ENCODE measurements around the gene CD7.
A peak's percentile ranks its signal among the peaks of the same experiment; 100 is the strongest.

Gene CD7

DNA sequence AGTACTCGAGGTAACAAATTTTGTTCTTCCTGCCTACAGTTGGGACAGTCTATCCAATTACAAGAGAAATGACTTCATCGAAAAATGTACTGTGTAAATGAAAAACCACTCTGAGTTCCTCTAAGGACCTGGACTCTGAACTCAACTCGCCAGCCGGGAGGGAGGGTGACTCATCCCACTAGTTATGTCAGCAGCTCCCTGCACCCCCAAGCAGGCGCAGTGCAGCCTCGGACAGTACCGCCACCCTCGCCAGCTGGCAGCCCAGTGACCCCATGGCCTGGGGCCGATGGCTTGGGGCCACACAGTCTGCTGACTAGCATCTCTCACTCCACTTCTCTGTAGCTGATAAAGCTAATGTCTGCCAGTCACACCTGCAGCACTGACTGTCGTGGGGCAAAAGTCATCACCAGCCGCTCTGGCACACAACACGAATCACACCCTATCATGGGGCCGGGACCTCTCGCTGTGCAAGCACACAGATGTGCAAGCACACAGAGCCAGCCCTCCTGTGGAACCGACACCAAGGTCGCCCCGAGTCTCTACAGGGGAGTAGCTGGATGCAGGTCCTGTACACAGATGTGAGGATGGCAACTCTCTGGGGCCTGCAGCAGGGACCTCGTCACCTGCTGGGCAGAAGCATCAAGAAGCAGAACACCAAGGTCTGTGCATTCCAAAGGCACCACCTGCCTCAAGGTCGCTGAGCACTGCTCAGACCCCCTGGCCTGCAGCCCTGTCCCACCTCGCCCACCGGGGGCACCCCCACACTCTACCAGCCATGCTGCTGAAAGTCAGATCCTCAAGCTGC, 49.6 kb downstream of the CD7 start (continued):
- 0 out of 2 replicates have a peak, but pooled peaks have one; percentile 13 for TF ChIP-seq TRIM28 (IDR thresholded peaks at IDR 0.05; ENCODE audit: borderline replicate concordance, low read length)
- TF ChIP-seq, protein P1, sequence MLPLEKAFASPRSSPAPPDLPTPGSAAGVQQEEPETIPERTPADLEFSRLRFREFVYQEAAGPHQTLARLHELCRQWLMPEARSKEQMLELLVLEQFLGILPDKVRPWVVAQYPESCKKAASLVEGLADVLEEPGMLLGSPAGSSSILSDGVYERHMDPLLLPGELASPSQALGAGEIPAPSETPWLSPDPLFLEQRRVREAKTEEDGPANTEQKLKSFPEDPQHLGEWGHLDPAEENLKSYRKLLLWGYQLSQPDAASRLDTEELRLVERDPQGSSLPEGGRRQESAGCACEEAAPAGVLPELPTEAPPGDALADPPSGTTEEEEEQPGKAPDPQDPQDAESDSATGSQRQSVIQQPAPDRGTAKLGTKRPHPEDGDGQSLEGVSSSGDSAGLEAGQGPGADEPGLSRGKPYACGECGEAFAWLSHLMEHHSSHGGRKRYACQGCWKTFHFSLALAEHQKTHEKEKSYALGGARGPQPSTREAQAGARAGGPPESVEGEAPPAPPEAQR (tag by site-specific recombination; IDR thresholded peaks at IDR 0.05), result no peak
- peak; percentile 82 for TF ChIP-seq GLIS2 (tag by site-specific recombination; IDR thresholded peaks at IDR 0.05)
- no peak for TF ChIP-seq ZNF112 (tag by site-specific recombination; IDR thresholded peaks at IDR 0.05)
- peak; percentile 90 for TF ChIP-seq ZNF394 (tag by site-specific recombination; IDR thresholded peaks at IDR 0.05; ENCODE audit: borderline replicate concordance)
- TF ChIP-seq, protein P2, sequence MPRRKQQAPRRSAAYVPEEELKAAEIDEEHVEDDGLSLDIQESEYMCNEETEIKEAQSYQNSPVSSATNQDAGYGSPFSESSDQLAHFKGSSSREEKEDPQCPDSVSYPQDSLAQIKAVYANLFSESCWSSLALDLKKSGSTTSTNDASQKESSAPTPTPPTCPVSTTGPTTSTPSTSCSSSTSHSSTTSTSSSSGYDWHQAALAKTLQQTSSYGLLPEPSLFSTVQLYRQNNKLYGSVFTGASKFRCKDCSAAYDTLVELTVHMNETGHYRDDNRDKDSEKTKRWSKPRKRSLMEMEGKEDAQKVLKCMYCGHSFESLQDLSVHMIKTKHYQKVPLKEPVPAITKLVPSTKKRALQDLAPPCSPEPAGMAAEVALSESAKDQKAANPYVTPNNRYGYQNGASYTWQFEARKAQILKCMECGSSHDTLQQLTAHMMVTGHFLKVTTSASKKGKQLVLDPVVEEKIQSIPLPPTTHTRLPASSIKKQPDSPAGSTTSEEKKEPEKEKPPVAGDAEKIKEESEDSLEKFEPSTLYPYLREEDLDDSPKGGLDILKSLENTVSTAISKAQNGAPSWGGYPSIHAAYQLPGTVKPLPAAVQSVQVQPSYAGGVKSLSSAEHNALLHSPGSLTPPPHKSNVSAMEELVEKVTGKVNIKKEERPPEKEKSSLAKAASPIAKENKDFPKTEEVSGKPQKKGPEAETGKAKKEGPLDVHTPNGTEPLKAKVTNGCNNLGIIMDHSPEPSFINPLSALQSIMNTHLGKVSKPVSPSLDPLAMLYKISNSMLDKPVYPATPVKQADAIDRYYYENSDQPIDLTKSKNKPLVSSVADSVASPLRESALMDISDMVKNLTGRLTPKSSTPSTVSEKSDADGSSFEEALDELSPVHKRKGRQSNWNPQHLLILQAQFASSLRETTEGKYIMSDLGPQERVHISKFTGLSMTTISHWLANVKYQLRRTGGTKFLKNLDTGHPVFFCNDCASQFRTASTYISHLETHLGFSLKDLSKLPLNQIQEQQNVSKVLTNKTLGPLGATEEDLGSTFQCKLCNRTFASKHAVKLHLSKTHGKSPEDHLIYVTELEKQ (tag by site-specific recombination; IDR thresholded peaks at IDR 0.05; ENCODE audit: borderline replicate concordance), result no peak
- TF ChIP-seq ZNF311 (tag by site-specific recombination; IDR thresholded peaks at IDR 0.05; ENCODE audit: borderline replicate concordance), result no peak
- no peak for TF ChIP-seq ZNF776 (tag by site-specific recombination; IDR thresholded peaks at IDR 0.05; ENCODE audit: borderline replicate concordance)
- no peak for TF ChIP-seq ZNF843 (tag by site-specific recombination; IDR thresholded peaks at IDR 0.05)
- TF ChIP-seq ZNF558 (tag by site-specific recombination; IDR thresholded peaks at IDR 0.05), result no peak
- peak; percentile 83 for TF ChIP-seq ZEB2 (tag by site-specific recombination; IDR thresholded peaks at IDR 0.05)
- 0 out of 2 replicates have a peak, but pooled peaks have one; percentile 9 for TF ChIP-seq KLF1 (tag by site-specific recombination; IDR thresholded peaks at IDR 0.05)
- TF ChIP-seq ZNF184 (tag by site-specific recombination; IDR thresholded peaks at IDR 0.05), result peak; percentile 78; the same call in 1 of the 2 replicates
- peak; percentile 25; the same call in 1 of the 2 replicates for TF ChIP-seq KLF8 (tag by site-specific recombination; IDR thresholded peaks at IDR 0.05)
- TF ChIP-seq SCRT2 (tag by site-specific recombination; IDR thresholded peaks at IDR 0.05), result no peak
- 0 out of 2 replicates have a peak, but pooled peaks have one; percentile 6 for TF ChIP-seq KLF9 (tag by site-specific recombination; IDR thresholded peaks at IDR 0.05; ENCODE audit: low read depth)
- TF ChIP-seq ZNF623 (tag by site-specific recombination; IDR thresholded peaks at IDR 0.05), result peak; percentile 5; the same call in 1 of the 2 replicates
- TF ChIP-seq, protein P3, sequence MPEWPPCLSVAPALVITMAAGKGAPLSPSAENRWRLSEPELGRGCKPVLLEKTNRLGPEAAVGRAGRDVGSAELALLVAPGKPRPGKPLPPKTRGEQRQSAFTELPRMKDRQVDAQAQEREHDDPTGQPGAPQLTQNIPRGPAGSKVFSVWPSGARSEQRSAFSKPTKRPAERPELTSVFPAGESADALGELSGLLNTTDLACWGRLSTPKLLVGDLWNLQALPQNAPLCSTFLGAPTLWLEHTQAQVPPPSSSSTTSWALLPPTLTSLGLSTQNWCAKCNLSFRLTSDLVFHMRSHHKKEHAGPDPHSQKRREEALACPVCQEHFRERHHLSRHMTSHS (tag by site-specific recombination; IDR thresholded peaks at IDR 0.05), result no peak
- TF ChIP-seq, protein P4, sequence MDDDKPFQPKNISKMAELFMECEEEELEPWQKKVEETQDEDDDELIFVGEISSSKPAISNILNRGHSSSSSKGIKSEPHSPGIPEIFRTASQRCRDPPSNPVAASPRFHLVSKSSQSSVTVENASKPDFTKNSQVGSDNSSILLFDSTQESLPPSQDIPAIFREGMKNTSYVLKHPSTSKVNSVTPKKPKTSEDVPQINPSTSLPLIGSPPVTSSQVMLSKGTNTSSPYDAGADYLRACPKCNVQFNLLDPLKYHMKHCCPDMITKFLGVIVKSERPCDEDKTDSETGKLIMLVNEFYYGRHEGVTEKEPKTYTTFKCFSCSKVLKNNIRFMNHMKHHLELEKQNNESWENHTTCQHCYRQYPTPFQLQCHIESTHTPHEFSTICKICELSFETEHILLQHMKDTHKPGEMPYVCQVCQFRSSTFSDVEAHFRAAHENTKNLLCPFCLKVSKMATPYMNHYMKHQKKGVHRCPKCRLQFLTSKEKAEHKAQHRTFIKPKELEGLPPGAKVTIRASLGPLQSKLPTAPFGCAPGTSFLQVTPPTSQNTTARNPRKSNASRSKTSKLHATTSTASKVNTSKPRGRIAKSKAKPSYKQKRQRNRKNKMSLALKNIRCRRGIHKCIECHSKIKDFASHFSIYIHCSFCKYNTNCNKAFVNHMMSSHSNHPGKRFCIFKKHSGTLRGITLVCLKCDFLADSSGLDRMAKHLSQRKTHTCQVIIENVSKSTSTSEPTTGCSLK (tag by site-specific recombination; IDR thresholded peaks at IDR 0.05), result no peak
- TF ChIP-seq GLIS1 (tag by site-specific recombination; IDR thresholded peaks at IDR 0.05), result peak; percentile 76
- 0 out of 2 replicates have a peak, but pooled peaks have one; percentile 11 for TF ChIP-seq SP3 (tag by site-specific recombination; IDR thresholded peaks at IDR 0.05)
- peak; percentile 29; the same call in 1 of the 2 replicates for TF ChIP-seq SP2 (tag by site-specific recombination; IDR thresholded peaks at IDR 0.05)
- peak; percentile 98 for TF ChIP-seq ZIC2 (tag by site-specific recombination; IDR thresholded peaks at IDR 0.05)
- peak; percentile 92 for TF ChIP-seq SP7 (tag by site-specific recombination; IDR thresholded peaks at IDR 0.05)
- TF ChIP-seq KLF16 (tag by site-specific recombination; IDR thresholded peaks at IDR 0.05), result no peak
- TF ChIP-seq, protein P5, sequence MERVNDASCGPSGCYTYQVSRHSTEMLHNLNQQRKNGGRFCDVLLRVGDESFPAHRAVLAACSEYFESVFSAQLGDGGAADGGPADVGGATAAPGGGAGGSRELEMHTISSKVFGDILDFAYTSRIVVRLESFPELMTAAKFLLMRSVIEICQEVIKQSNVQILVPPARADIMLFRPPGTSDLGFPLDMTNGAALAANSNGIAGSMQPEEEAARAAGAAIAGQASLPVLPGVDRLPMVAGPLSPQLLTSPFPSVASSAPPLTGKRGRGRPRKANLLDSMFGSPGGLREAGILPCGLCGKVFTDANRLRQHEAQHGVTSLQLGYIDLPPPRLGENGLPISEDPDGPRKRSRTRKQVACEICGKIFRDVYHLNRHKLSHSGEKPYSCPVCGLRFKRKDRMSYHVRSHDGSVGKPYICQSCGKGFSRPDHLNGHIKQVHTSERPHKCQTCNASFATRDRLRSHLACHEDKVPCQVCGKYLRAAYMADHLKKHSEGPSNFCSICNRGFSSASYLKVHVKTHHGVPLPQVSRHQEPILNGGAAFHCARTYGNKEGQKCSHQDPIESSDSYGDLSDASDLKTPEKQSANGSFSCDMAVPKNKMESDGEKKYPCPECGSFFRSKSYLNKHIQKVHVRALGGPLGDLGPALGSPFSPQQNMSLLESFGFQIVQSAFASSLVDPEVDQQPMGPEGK (tag by site-specific recombination; IDR thresholded peaks at IDR 0.05), result peak; percentile 84
- TF ChIP-seq, protein P6, sequence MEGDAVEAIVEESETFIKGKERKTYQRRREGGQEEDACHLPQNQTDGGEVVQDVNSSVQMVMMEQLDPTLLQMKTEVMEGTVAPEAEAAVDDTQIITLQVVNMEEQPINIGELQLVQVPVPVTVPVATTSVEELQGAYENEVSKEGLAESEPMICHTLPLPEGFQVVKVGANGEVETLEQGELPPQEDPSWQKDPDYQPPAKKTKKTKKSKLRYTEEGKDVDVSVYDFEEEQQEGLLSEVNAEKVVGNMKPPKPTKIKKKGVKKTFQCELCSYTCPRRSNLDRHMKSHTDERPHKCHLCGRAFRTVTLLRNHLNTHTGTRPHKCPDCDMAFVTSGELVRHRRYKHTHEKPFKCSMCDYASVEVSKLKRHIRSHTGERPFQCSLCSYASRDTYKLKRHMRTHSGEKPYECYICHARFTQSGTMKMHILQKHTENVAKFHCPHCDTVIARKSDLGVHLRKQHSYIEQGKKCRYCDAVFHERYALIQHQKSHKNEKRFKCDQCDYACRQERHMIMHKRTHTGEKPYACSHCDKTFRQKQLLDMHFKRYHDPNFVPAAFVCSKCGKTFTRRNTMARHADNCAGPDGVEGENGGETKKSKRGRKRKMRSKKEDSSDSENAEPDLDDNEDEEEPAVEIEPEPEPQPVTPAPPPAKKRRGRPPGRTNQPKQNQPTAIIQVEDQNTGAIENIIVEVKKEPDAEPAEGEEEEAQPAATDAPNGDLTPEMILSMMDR (tag by site-specific recombination; IDR thresholded peaks at IDR 0.05), result peak; percentile 51; the same call in 1 of the 2 replicates
- TF ChIP-seq ZNF600 (tag by site-specific recombination; IDR thresholded peaks at IDR 0.05), result peak; percentile 99

Measured in HEK293 (cell line).